ENCODE results near the gene ITPRIP. TPM values are rescaled to one million over a fixed set of nuclear protein-coding genes. Genes with fewer than 3 reads are reported as not detected.

ITPRIP gene
- total and polyA plus RNA-seq, 4 donors = 21.7 to 44.7 (median 29.9) TPM

GRCh38 chr10:104293781-104294321 is 44.4 kb downstream of the ITPRIP start:
- Histone ChIP-seq H3K36me3 (ENCODE audit: control insufficient read depth in 4 of 4, insufficient read depth in 4 of 4, low read length in 4 of 4) (no peaks in the 10 kb centered on the region), H3K9me3 (ENCODE audit: control insufficient read depth in 4 of 4, insufficient read depth in 3 of 4, low read length in 3 of 4) (no peaks in the 10 kb centered on the region), H3K27ac (ENCODE audit: low read depth in 1 of 2, low read length in 1 of 2) (no peak overlapping the region), H3K4me3 (no peak overlapping the region), H3K27me3 (ENCODE audit: control insufficient read depth in 3 of 3, insufficient read depth in 3 of 3, low read length in 2 of 3) (no peaks in the 10 kb centered on the region), H3K4me1 (ENCODE audit: control insufficient read depth in 5 of 5, insufficient read depth in 5 of 5, low read length in 5 of 5) (peaks cover 0 to 16% (median 7%) of the 10 kb centered on the region in 5 donors), H3K9ac (ENCODE audit: insufficient read depth in 1 of 2, low read length in 2 of 2) (no peak overlapping the region)
- no peak for TF ChIP-seq CTCF (IDR thresholded peaks at IDR 0.05; ENCODE audit: control extremely low read depth, extremely low read depth)
- ATAC-seq (ENCODE audit: insufficient read depth, low FRiP score) (no peak), DNase-seq (no peak)
- WGBS, 2 donors = 90 to 91% methylated on average over 5 of the region's 5 CpGs

GRCh38 chr10:104293011-104293410 is 45.3 kb downstream of the ITPRIP start:
- no peak overlapping the region for H3K4me3 ChIP-seq
- TF ChIP-seq CTCF (IDR thresholded peaks at IDR 0.05; ENCODE audit: control extremely low read depth, extremely low read depth) = no peak
- DNase-seq (no peak), ATAC-seq (ENCODE audit: insufficient read depth, low FRiP score) (no peak)
- H3K36me3 ChIP-seq (ENCODE audit: control insufficient read depth in 4 of 4, insufficient read depth in 4 of 4, low read length in 4 of 4) = no peaks in the 10 kb centered on the region
- no peaks in the 10 kb centered on the region for H3K27me3 ChIP-seq (ENCODE audit: control insufficient read depth in 3 of 3, insufficient read depth in 3 of 3, low read length in 2 of 3)
- H3K4me1 ChIP-seq (ENCODE audit: control insufficient read depth in 5 of 5, insufficient read depth in 5 of 5, low read length in 5 of 5) = peaks cover 2 to 10% (median 3%) of the 10 kb centered on the region in 5 donors
- peak overlapping the region in 1 of 2 donors; percentile 19 for H3K9ac ChIP-seq (ENCODE audit: insufficient read depth in 1 of 2, low read length in 2 of 2)
- H3K27ac ChIP-seq (ENCODE audit: low read depth in 1 of 2, low read length in 1 of 2) = no peak overlapping the region
- 31 to 53% methylated on average over 2 of the region's 2 CpGs for WGBS, 2 donors
- H3K9me3 ChIP-seq (ENCODE audit: control insufficient read depth in 4 of 4, insufficient read depth in 3 of 4, low read length in 3 of 4) = no peaks in the 10 kb centered on the region

- Histone ChIP-seq H3K4me1 (ENCODE audit: control insufficient read depth in 5 of 5, insufficient read depth in 5 of 5, low read length in 5 of 5) (peaks cover 0 to 4% (median 3%) of the 10 kb centered on the region in 5 donors), H3K4me3 (no peak overlapping the region), H3K9me3 (ENCODE audit: control insufficient read depth in 4 of 4, insufficient read depth in 3 of 4, low read length in 3 of 4) (no peaks in the 10 kb centered on the region), H3K27ac (ENCODE audit: low read depth in 1 of 2, low read length in 1 of 2) (no peak overlapping the region), H3K9ac (ENCODE audit: insufficient read depth in 1 of 2, low read length in 2 of 2) (no peak overlapping the region), H3K27me3 (ENCODE audit: control insufficient read depth in 3 of 3, insufficient read depth in 3 of 3, low read length in 2 of 3) (no peaks in the 10 kb centered on the region), H3K36me3 (ENCODE audit: control insufficient read depth in 4 of 4, insufficient read depth in 4 of 4, low read length in 4 of 4) (no peaks in the 10 kb centered on the region)
- DNase-seq (peak; percentile 91 to 93 (median 92)), ATAC-seq (ENCODE audit: insufficient read depth, low FRiP score) (peak; percentile 100)
- peak; percentile 99 for TF ChIP-seq CTCF (IDR thresholded peaks at IDR 0.05; ENCODE audit: control extremely low read depth, extremely low read depth)
- 1% methylated on average over 26 of the region's 26 CpGs for WGBS, 2 donors
These were observed 46.8 kb downstream of the ITPRIP start for GRCh38 chr10:104291439-104291951.

GRCh38 chr10:104288355-104288754 is 49.9 kb downstream of the ITPRIP start:
- Histone ChIP-seq H3K9ac (ENCODE audit: insufficient read depth in 1 of 2, low read length in 2 of 2) (no peak overlapping the region), H3K36me3 (ENCODE audit: control insufficient read depth in 4 of 4, insufficient read depth in 4 of 4, low read length in 4 of 4) (no peaks in the 10 kb centered on the region), H3K27ac (ENCODE audit: low read depth in 1 of 2, low read length in 1 of 2) (no peak overlapping the region), H3K27me3 (ENCODE audit: control insufficient read depth in 3 of 3, insufficient read depth in 3 of 3, low read length in 2 of 3) (no peaks in the 10 kb centered on the region), H3K4me1 (ENCODE audit: control insufficient read depth in 5 of 5, insufficient read depth in 5 of 5, low read length in 5 of 5) (peaks cover 0 to 4% (median 3%) of the 10 kb centered on the region in 5 donors), H3K9me3 (ENCODE audit: control insufficient read depth in 4 of 4, insufficient read depth in 3 of 4, low read length in 3 of 4) (no peaks in the 10 kb centered on the region), H3K4me3 (no peak overlapping the region)
- TF ChIP-seq CTCF (IDR thresholded peaks at IDR 0.05; ENCODE audit: control extremely low read depth, extremely low read depth) = no peak
- ATAC-seq (ENCODE audit: insufficient read depth, low FRiP score) (no peak), DNase-seq (no peak)
- 48 to 49% methylated on average over 1 of the region's 1 CpG for WGBS, 2 donors
